Uterus (tissue), 2 donors: ENCODE results near the gene FGFR4.

Source experiments
- POLR2A ChIP-seq, 2 donors: fragments of 450-650 bp; IDR thresholded peaks; one replicate each; pipeline ENCODE4 v1.6.1; 2016; ENCODE audit warnings: antibody characterized with exemption in 2 of 2, mild to moderate bottlenecking in 1 of 2, moderate library complexity in 1 of 2
- TF ChIP-seq, protein P1 (sequence below), 4 experiments: fragments of 200-600 bp in 2 of 4; fragments of 450-650 bp in 2 of 4; sonication (generic) in 2 of 4; IDR thresholded peaks; one replicate each; pipeline ENCODE4 v1.5.1; 2016 to 2019; ENCODE audit warnings: antibody characterized with exemption in 4 of 4, mild to moderate bottlenecking in 2 of 4, moderate library complexity in 1 of 4

GRCh38 chr5:177100714-177101121 is 14.0 kb downstream of the FGFR4 start:
- TF ChIP-seq, protein P1, sequence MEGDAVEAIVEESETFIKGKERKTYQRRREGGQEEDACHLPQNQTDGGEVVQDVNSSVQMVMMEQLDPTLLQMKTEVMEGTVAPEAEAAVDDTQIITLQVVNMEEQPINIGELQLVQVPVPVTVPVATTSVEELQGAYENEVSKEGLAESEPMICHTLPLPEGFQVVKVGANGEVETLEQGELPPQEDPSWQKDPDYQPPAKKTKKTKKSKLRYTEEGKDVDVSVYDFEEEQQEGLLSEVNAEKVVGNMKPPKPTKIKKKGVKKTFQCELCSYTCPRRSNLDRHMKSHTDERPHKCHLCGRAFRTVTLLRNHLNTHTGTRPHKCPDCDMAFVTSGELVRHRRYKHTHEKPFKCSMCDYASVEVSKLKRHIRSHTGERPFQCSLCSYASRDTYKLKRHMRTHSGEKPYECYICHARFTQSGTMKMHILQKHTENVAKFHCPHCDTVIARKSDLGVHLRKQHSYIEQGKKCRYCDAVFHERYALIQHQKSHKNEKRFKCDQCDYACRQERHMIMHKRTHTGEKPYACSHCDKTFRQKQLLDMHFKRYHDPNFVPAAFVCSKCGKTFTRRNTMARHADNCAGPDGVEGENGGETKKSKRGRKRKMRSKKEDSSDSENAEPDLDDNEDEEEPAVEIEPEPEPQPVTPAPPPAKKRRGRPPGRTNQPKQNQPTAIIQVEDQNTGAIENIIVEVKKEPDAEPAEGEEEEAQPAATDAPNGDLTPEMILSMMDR (IDR thresholded peaks at IDR 0.05), result no peak
- no peak for TF ChIP-seq POLR2A (IDR thresholded peaks at IDR 0.05)
